K562 (cell line): ENCODE data around the gene HAGHL. TPM values are rescaled to one million over a fixed set of nuclear protein-coding genes. Genes with fewer than 3 reads are reported as not detected.

Source experiments
- C11orf30 ChIP-seq: fragments of 450-650 bp; IDR thresholded peaks from 2 replicates; pipeline ENCODE4 v1.6.1; 2016; ENCODE audit warnings: low read depth, mild to moderate bottlenecking
- CBX5 ChIP-seq: IDR thresholded peaks from 2 replicates; pipeline ENCODE4 v1.6.1; 2014; ENCODE audit warnings: low read depth, borderline replicate concordance
- CREB1 ChIP-seq, 2 experiments: sonication (generic) in 1 of 2; formaldehyde crosslinking in 1 of 2; IDR thresholded peaks; 2 replicates each; pipeline versions ENCODE4 v1.6.1 to v1.8.0; 2012 to 2022; ENCODE audit warnings: inconsistent platforms in 1 of 2, mild to moderate bottlenecking in 1 of 2, missing genetic modification reagents in 1 of 2, moderate library complexity in 1 of 2
- ETV1 ChIP-seq: fragments of 450-650 bp; conservative IDR thresholded peaks from 2 replicates; pipeline ENCODE4 v1.6.1; 2016; ENCODE audit warnings: missing genetic modification characterization, control low read depth, low read depth, missing compliant biosample characterization
- FOXP1 ChIP-seq: sonication (generic); formaldehyde crosslinking; IDR thresholded peaks from 2 replicates; pipeline ENCODE4 v1.8.0; 2022; ENCODE audit warnings: mild to moderate bottlenecking, missing genetic modification reagents
- HNRNPL ChIP-seq: fragments of 200-400 bp; formaldehyde crosslinking; IDR thresholded peaks from 2 replicates; pipeline ENCODE4 v1.6.1; 2017; ENCODE audit warnings: low read depth, mild to moderate bottlenecking, low read length
- MBD2 ChIP-seq: sonication (generic); IDR thresholded peaks from 2 replicates; pipeline ENCODE4 v1.6.1; 2016; ENCODE audit warnings: low read depth, borderline replicate concordance
- NR4A1 ChIP-seq, 2 experiments: fragments of 250-450 bp in 1 of 2; fragments of 450-650 bp in 1 of 2; sonication (Bioruptor Pico) in 1 of 2; IDR thresholded peaks; 2 replicates each; pipeline versions ENCODE4 v1.4.0 to v1.6.1; 2016 to 2020; ENCODE audit warnings: mild to moderate bottlenecking in 2 of 2, missing compliant biosample characterization in 1 of 2, missing genetic modification characterization in 1 of 2, moderate library complexity in 1 of 2
- TCF3 ChIP-seq: sonication (generic); formaldehyde crosslinking; IDR thresholded peaks from 2 replicates; pipeline ENCODE4 v1.4.0; 2020; ENCODE audit warnings: mild to moderate bottlenecking, missing genetic modification reagents
- ZNF263 ChIP-seq: sonication (generic); formaldehyde crosslinking; IDR thresholded peaks from 2 replicates; pipeline ENCODE4 v1.8.0; 2022; ENCODE audit warnings: mild to moderate bottlenecking, missing genetic modification reagents, borderline replicate concordance
- polyA plus RNA-seq, 8 experiments: library from polyadenylated mRNA; depleted of rRNA in 4 of 8; stranded (reverse) in 5 of 8; unstranded in 3 of 8; fragments of >200 nt; fragmentation: Nextera tagmentation in 2 of 8; fragmentation: Illumina TruSeq in 1 of 8; extraction: Ambion mirVana in 2 of 8; extraction: Trizol in 1 of 8; gene quantifications; 2 replicates each; pipeline versions ENCODE4 v1.2.1 to v1.2.3, GENCODE V29; 2011 to 2014; ENCODE audit warnings: inconsistent platforms in 1 of 8, missing spikeins in 1 of 8
- total RNA-seq, 7 experiments: library from RNA; depleted of rRNA in 6 of 7; stranded (reverse); fragments of >200 nt in 6 of 7; fragmentation: Illumina TruSeq in 2 of 7; extraction: Trizol in 2 of 7; gene quantifications; 2 replicates each; pipeline versions ENCODE4 v1.2.1 to v1.2.3, GENCODE V29; 2011 to 2021; ENCODE audit warnings: low replicate concordance in 1 of 7
- TF ChIP-seq, protein P1 (sequence below): sonication (generic); formaldehyde crosslinking; IDR thresholded peaks from 2 replicates; pipeline ENCODE4 v1.8.0; 2022; ENCODE audit warnings: mild to moderate bottlenecking, missing genetic modification reagents
- TF ChIP-seq, protein P2 (sequence below), 2 experiments: fragments of 450-650 bp in 1 of 2; IDR thresholded peaks; 2 replicates each; pipeline ENCODE4 v1.6.1; 2011 to 2017; ENCODE audit warnings: low read depth in 2 of 2, antibody characterized with exemption in 1 of 2, borderline replicate concordance in 1 of 2, low read length in 1 of 2, mild to moderate bottlenecking in 1 of 2, mixed read lengths in 1 of 2; ENCODE audit not compliant: control insufficient read depth in 1 of 2
- TF ChIP-seq, protein P3 (sequence below), 2 experiments: IDR thresholded peaks; 2 replicates each; pipeline ENCODE4 v1.6.1; 2012; ENCODE audit warnings: improper control_type of control experiment in 2 of 2, low read depth in 2 of 2, low read length in 2 of 2, borderline replicate concordance in 1 of 2

The HAGHL gene
- total and polyA plus RNA-seq, 9 of the 15 experiments (the other 6 are each of a cell fraction or from before 2014, with no cell fraction given): 0.31 to 83.4 (median 20.7) TPM

DNA sequence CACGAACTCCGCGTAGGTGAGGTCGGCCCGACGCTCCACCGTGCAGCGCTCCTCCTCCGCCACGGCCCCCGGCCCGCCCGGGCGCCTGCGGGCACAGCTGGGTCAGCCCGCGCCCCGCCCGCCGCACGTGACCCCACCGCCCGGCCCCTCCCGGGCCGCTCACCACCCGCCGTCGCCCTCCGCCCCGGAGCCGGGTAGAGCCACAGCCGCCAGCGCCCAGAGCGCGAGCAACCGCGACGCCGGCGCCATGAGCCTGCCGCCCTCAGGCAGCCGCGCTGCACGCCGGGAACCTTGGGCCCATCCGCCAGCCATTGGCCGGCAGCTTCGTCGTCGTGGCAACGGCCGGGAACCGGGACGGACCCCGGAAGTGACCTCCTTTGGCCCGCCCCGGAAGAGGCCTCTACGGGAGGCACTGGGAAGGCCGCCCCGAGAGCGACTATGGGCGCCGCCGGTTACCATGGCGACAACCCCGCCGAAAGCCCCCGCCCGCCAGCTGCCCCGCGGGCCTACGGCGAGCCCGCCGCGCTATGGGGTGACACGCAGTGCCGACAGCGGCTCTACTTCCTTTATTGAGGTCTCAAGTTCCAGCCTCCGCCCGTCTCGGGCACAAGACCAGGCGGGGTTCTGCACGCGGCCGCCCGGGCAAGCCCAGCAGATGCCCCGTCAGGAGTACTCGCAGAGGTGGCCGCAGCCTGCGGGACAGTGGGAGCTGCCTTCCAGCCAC, 42.7 kb upstream of the HAGHL start, which contains the start of gene JMJD8 (continued):
- TF ChIP-seq CREB1 (IDR thresholded peaks at IDR 0.05): peak; percentile 78
- TF ChIP-seq CREB1 (CRISPR knock-in tag; IDR thresholded peaks at IDR 0.05): peak; percentile 81
- TF ChIP-seq C11orf30: peak; percentile 70
- TF ChIP-seq NR4A1 (CRISPR knock-in tag; IDR thresholded peaks at IDR 0.05): no peak
- TF ChIP-seq NR4A1 (tag; IDR thresholded peaks at IDR 0.05): no peak
- no peak for TF ChIP-seq CBX5
- TF ChIP-seq, protein P1, sequence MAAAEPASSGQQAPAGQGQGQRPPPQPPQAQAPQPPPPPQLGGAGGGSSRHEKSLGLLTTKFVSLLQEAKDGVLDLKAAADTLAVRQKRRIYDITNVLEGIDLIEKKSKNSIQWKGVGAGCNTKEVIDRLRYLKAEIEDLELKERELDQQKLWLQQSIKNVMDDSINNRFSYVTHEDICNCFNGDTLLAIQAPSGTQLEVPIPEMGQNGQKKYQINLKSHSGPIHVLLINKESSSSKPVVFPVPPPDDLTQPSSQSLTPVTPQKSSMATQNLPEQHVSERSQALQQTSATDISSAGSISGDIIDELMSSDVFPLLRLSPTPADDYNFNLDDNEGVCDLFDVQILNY: no peak
- TF ChIP-seq TCF3 (CRISPR knock-in tag): no peak
- peak; percentile 55; the same call in 1 of the 2 replicates for TF ChIP-seq MBD2
- TF ChIP-seq, protein P2, sequence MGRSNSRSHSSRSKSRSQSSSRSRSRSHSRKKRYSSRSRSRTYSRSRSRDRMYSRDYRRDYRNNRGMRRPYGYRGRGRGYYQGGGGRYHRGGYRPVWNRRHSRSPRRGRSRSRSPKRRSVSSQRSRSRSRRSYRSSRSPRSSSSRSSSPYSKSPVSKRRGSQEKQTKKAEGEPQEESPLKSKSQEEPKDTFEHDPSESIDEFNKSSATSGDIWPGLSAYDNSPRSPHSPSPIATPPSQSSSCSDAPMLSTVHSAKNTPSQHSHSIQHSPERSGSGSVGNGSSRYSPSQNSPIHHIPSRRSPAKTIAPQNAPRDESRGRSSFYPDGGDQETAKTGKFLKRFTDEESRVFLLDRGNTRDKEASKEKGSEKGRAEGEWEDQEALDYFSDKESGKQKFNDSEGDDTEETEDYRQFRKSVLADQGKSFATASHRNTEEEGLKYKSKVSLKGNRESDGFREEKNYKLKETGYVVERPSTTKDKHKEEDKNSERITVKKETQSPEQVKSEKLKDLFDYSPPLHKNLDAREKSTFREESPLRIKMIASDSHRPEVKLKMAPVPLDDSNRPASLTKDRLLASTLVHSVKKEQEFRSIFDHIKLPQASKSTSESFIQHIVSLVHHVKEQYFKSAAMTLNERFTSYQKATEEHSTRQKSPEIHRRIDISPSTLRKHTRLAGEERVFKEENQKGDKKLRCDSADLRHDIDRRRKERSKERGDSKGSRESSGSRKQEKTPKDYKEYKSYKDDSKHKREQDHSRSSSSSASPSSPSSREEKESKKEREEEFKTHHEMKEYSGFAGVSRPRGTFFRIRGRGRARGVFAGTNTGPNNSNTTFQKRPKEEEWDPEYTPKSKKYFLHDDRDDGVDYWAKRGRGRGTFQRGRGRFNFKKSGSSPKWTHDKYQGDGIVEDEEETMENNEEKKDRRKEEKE (IDR thresholded peaks at IDR 0.05; ENCODE audit: borderline replicate concordance in 1 of 2, control insufficient read depth in 1 of 2, low read depth in 2 of 2, low read length in 1 of 2): no peak
- peak; percentile 82 for TF ChIP-seq ETV1
- TF ChIP-seq, protein P3, sequence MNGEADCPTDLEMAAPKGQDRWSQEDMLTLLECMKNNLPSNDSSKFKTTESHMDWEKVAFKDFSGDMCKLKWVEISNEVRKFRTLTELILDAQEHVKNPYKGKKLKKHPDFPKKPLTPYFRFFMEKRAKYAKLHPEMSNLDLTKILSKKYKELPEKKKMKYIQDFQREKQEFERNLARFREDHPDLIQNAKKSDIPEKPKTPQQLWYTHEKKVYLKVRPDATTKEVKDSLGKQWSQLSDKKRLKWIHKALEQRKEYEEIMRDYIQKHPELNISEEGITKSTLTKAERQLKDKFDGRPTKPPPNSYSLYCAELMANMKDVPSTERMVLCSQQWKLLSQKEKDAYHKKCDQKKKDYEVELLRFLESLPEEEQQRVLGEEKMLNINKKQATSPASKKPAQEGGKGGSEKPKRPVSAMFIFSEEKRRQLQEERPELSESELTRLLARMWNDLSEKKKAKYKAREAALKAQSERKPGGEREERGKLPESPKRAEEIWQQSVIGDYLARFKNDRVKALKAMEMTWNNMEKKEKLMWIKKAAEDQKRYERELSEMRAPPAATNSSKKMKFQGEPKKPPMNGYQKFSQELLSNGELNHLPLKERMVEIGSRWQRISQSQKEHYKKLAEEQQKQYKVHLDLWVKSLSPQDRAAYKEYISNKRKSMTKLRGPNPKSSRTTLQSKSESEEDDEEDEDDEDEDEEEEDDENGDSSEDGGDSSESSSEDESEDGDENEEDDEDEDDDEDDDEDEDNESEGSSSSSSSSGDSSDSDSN (IDR thresholded peaks at IDR 0.05; ENCODE audit: borderline replicate concordance in 1 of 2, low read depth in 2 of 2, low read length in 2 of 2): peak in 1 of 2 experiments; percentile 35; a peak in 1 of 4 replicates
- TF ChIP-seq ZNF263 (CRISPR knock-in tag): no peak; the same call in 1 of the 2 replicates
- no peak for TF ChIP-seq FOXP1
- 0 out of 2 replicates have a peak, but pooled peaks have one; percentile 63 for TF ChIP-seq HNRNPL
